NCI-H774 (cell line): ENCODE data around the gene NELFA.

Experiments
- DNase-seq: peaks from one replicate; lab custom pipeline; 2025; lab: John Stamatoyannopoulos, UW

Gene NELFA

DNA sequence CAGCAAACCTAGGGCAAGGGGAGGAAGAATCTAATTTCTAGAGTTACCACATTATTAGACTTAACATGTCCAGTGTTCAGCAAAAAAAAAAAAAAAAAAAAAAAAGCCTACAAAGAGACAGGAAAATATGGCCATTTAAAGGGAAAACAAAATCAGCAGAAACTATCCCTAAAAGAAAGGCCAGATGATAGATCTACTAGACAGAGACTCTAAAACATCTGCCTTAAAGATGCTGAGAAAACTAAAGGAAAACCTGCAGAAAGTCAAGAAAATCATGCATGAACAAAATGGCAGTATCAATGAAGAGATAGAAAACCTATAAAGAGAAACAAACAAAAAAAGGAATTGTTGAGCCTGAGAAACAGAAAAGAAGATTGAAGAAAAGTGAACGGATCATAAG lies 43.8 kb downstream of the NELFA start:
- no peak for DNase-seq

DNA sequence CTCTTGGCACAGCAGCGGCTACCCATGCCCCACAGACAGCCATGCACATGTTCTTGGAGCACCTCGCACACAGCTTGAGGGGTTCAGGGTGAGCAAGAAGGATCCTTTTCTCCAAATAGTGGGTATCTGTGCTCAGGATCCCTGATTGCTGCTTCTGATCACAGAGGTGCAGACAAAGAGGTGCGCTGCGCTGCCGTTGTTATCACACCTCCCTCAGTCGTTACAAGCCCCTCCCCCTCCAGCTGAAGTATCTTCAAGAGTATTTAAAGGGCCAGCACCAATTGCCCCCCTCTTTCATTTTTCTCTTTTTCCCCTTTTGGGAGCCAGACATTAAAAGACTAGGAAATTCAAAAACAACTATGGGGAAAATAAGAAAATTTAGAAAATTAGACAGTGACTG lies 44.3 kb downstream of the NELFA start:
- DNase-seq, result no peak

DNA sequence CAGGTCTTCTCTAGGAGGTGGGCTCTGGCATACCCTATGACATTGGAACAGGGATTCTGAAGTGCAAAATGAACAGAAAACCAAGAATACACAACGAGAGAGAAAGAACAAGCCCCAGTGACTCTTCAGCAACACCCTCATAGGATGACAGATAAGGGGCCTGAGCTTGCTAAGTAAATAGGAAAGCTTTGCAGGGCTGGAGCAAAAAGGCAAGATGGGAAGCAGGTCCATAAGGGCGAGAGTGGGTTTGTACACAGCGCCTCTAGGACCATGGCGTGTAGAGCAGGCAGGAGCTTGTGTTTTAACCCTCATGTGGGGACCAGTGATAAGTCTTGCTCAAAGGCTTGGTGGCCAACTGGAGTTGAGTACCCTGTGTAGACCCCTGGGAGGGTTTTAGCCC lies 45.8 kb downstream of the NELFA start:
- DNase-seq, result no peak

DNA sequence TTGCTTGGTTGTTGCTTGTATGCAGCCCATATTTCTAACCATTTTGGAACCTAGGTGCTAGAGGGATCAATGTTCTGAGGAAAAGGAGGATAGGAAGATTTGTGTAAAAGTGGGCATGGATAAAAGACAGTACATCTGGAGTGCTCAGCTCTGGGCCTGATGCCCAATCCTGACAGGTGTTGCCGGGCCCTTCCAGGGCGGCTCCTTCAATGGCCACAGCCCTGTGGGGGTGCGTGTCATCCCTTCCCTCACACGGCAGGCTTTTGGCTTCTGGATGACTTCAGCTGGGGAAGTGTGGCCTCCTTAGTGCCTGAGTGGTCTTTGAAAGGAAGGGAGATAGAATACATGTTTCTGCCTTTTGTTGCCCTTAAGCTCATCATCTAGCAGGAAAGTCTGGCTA lies 47.2 kb downstream of the NELFA start:
- DNase-seq, result no peak

DNA sequence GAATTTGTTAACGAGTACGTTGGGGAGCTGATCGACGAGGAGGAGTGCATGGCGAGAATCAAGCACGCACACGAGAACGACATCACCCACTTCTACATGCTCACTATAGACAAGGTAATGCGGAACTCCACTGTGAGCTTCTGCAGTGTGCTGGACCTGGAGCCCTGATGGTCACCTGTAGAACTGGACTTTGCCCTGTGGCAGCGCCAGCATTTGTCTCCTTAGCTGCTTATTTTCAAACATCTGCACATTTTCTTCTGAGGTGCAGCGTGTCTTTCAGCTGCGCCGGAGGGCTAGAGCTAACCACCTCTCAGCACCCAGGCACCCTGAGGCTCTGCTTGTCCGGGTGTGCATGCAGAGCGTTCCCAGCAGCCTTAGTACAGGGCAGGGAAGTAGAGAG lies 47.7 kb downstream of the NELFA start:
- DNase-seq, result no peak

DNA sequence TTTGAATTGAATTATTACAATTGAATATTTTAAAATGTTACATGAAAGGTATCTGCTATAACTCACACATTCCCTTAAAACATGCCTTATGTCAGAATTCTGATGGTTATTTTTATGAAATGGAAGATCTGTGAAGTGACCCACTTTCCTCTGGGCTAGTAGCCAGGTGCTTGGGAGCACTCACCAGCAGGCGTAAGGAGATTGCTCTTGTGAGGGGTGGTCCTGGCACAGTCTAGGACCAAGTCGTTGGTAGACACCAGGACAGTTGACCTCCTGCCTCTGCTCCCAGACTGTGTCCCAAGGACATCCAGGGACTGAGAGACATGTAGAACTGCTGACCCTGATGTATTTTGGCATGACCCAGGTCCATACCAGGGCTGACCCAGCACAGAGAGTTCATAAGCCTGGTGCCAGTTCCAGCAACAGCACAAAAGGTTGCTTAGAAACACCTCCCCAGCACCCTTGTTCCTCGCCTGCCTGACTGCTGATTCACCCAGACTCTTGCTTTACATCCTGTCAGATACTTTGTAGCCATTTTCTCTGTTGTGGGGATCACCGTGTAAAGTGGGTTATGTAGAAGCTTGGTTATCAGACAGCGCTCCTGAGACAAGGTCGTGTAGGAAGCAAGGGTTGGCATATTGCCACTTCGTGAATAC lies 48.5 kb downstream of the NELFA start:
- DNase-seq, result no peak

DNA sequence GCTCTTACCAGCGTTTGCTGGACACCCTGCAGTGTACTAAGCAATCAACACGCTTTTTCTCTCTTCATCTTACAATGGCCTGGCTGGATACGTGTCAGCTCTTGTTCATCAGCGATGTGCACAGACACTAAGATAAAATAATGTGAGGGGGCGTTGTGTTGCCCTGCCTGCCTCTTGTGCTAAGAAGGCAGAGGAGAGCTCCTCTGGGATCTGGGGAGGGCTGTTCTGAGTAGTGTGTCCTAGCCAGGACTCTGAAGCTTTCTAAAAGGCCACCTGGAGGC lies 49.7 kb downstream of the NELFA start:
- DNase-seq, result no peak

DNA sequence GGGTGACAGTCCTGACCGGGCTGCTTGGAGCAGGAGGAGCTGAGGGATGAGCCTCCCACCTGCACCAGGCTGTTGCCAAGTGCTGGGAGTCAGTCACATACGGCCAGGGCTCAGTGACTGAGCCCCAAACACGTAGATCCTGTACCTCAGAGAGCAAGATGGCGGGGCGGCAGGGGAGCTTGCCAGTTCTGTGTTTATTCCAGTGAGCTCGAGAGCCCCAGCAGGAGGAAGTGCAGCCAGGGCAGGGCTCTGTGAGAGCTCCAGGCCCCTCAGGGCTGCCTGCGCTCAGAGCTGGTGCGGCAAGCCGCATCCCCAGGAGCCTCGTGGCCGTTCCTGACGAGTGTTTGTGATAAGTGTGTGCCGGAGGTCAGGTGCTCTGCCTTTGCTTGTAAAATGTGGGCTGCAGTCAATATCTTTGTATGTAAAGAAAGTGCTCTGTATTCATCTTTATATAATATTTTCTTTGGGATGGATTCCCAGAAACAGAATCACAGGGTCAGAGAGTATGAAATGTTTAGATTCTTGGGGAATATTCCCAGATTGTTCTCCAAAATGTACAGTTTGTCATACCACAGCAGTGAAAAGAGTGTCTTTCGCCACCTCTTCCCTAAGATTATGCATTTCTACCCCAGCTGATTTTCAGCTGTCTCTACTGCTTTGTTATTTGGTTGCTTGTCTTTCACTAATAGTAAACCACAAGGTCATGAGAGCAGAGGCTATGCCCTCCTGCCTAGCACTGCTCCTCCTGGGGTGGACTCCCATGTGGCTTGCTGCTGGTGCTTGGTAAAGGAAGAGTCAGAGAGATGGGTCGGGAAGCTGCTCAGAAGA lies 50.3 kb downstream of the NELFA start:
- DNase-seq, result no peak

DNA sequence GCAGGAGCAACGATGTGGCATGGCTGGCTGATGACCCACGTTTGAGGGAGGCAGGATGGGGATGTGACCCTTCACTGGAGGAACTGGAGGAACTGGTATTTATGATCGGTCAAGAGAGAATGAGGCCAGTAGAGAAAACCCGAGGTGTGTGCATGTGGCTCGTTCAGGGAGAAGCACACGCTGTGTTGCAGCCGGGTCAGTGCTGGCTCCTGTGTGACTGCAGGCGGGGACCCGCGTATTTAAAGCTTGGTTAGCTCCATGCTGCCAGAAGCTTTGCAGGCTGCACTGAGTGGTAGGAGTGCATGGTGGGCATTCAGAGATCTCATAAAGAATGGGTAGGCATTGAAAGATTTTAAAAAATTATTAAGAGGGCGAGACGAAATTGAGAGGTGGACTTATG lies 52.1 kb downstream of the NELFA start:
- no peak for DNase-seq

DNA sequence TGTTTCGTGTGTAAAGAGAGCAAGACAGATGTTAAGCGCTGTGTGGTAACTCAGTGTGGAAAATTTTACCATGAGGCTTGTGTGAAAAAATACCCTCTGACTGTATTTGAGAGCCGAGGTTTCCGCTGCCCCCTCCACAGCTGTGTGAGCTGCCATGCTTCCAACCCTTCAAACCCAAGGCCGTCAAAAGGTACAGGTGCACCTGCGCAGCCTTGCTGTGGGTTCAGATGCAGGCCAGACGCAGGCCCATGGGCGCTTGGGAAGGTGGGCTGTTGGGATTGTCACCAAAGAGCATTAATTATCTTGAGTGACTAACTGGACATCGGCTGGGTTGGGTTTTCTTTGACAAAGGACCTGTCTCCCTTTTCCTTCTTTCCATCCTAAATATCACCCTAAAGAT lies 55.4 kb downstream of the NELFA start:
- no peak for DNase-seq

DNA sequence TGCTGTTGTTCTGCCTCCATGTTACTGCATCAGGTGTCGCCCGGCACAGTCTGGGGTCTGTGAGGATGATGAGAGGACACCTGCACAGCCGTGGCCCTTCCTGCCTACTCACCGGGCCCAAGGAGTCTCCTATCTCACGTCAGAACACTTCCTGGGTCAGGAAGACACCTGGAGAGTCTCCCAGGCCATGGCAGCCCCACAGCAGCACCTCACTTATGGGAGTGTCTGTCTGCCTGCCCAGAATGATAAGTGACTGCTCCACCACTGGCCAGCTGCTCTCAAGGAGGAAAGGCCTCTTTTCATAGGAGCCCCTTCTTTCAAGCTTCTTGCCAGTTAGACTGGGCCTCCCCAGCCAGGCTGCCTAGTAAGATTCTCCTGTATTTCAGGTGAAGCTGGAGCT lies 56.1 kb downstream of the NELFA start:
- no peak for DNase-seq

DNA sequence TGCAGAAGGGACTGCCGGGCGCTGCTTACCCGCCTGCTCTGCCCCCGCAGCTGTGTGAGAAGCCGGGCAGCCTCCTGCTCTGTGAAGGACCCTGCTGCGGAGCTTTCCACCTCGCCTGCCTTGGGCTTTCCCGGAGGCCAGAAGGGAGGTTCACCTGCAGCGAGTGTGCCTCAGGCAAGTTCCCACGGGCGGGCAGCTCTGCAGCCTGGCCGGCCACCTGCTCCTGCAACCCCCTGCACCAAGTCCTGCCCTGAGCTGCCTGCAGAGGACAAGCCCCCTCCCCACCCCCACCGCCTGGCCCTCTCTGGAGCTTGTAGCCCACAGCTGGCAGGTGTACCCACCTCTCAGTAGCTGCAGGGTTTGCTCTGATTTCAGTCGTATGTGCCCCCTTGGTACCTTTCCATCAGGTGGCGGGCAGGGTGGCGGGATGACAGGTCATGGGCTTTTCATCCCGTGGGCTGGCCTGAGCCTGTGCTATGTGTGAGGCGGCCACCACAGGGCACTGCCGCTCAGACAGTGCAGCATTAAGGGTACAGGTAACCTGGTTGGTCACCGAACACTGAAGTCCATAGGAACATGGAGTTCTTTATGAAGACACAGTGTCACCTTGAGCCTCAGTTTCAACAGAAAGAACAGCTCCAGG lies 56.6 kb downstream of the NELFA start:
- DNase-seq, result no peak

DNA sequence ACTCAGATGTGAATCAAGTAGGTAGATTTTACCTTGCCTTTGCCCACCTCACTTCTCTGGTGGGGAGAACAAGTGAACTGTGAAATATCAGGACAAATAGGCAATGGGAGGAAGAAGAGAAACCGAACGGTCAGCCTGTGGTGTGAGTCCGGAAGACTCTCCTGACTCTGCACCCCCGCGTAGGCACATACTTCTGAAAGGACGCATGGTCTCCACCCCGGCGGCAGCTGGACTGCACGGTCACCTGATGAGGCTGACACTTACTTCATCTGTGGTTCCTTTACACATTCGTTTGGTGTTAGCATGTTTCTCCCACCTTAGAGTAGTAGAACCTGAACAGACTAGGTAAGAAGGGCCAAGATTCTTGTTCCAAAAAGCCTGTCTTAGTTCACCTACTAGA lies 58.4 kb downstream of the NELFA start:
- DNase-seq, result no peak

DNA sequence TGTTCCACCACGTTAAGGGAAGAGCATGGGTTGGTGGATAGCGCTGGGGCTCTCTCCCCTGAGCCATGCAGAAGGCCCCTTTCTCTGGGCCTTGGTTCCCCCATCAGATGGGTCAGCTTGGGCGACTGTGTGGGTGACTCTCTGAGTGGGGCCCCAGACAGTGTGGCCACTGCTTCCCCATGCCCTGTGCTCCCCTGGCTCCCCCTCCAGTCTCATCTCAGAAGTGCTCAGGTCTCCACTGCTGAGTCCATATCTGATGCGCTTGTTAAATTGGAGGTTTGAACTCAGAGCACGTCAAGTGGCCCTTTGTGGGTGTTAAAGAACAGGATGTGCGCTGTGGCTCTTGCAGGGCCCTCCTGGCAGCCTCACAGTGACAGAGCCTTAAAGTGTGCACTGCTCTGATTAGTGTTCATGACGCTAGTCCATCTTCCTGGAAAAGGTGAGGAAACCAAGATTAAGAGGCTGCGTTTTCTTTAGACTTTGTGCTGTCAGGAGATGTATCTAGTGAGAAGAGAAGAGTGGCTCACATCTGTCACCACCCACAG lies 59.8 kb downstream of the NELFA start:
- DNase-seq, result no peak

DNA sequence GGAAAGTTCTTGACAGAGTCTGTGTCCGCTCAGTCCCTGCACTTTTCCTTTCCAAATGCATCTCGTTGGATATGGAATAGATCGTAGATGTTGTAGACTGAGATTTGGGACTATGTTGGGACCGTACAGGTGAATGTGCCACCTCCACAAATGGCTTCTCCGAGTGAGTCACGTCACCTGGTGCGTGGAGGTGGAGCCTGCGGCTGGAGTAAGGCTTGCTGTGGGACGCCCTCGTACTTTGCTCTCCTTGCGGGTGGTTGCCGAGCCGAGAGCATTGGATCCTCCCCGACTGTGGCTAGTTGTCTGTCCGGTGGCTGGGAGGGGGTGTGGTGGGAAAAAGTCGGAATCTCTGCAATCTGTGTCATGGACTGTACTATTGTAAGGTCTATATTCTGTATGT lies 60.5 kb downstream of the NELFA start:
- no peak for DNase-seq

DNA sequence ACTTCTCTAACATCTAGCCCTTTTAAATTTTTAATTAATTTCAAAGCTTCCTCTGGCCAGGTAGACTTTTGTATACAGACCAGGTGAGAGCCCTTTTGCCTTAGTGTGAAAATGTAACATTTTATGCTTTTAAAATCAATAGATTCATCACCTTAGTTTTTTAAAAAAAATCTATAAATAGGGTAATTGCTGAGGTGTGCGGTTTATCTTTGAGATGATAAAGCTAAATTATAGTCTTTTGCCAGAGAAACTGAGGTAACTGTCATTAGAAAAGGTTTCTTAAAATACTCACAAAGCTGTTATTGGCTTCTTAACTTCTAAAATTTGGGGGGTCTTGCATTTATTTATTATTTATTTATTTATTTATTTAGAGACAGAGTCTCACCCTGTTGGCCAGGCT lies 62.9 kb downstream of the NELFA start:
- DNase-seq, result no peak

DNA sequence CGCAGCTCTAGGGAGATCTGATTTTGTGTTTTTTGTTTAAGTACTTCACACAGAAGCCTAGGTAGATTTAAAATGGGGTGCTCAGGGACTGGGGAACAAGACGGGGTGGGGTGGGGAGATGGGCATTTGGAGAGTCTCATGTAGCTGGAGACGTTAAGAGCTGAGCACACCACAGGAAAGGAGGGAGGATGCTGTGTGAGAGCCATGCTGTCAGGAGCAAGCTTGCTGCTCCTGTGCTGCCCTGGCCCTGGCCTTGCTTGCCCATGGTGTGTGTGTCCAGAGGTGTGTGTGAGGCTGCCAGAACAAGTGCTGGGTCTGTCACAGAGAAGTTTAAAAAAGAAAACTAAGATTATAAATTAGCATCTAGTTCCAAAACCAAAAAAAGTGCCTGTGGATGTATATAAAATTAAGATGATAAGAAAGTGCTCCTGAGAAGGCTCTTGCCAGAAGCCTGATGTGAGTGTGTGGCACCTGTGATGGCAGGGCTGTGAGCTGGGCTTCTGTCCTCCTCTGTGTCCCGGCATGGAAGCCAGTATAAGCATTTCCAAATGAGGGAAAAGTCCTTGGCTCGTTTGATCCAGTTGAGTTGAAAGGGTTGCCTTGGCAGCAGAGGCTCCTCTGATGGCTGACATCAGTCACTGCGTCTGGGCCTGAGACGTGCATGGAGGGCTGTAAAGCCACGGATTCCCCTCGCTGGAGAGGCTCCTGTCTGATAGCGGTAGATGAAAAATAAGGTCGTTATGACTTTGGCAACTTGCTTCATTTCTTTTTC lies 63.5 kb downstream of the NELFA start:
- DNase-seq, result no peak

DNA sequence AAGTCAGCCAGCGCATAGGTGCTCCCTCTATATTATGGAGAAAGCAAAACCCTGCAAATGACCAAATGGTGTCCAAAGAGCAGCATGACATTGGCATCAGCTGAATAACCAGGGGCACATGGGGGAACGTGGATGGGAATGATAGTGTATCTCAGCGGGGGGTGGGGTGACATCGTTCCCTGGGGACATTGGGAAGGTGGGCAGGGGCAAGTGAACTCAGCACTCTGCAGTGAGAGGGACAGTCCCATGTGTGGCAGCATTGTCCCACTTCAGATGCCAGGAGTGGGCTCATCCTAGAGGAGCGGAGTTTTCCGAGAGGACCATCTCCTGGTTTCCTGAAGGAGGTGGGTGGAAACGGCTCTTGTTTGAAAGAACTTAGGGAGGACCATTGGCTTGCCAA lies 64.8 kb downstream of the NELFA start:
- no peak for DNase-seq

DNA sequence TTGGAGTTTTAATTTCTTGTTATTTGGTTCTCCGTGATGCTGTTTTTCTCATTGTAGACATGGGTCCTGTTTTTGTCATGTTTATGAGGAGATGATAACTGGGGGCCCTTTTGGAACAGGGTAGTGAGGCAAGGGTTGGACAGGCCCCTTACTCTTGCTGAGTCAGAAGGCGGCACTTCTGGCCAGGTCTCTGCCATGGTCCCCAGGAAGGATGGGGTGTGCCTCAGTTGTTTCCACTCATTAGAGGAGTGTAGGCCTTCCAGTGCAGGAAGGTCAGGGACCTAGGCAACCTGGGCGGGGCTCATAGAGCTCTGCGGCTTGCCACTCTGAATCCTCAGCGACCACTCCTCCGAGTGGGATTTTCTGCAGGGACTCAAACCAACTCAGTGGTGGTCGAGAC lies 68.2 kb downstream of the NELFA start:
- DNase-seq, result no peak

DNA sequence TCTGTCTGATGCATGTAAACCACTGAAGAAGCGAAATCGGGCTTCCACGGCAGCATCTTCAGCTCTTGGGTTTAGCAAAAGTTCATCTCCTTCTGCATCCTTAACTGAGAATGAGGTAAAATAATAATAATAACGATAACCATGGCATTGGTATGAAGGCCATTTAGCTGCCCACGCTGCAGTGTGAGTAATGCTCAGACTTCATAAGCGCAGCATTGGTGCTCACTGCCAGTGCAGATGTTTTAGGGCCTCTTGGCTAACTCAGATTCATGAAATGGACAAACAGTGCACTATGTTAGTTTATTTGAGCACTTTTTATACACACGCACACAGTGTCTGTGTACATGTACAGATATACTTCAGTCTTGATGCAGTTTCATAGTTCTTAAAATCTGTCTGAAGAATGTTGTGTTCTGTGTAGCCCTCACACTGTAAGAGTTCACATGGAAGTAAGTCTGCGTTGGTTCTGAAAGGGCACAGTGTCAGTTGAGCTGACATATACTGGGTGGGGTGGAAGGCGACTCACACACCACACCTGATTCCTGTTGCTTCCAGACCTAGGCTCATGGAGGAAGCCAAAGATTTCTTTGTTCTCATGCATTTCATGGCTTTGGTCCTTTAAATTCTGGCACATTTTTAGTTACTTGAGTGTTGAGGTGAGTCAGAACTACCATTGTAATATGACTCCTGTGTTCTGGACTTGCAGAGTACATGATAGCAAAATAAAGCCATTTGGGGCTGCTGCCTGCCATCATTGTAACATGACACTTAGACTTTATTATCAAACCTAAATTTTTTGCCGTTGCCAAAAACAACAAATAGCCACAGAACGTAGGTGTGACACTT lies 68.9 kb downstream of the NELFA start:
- DNase-seq, result no peak

DNA sequence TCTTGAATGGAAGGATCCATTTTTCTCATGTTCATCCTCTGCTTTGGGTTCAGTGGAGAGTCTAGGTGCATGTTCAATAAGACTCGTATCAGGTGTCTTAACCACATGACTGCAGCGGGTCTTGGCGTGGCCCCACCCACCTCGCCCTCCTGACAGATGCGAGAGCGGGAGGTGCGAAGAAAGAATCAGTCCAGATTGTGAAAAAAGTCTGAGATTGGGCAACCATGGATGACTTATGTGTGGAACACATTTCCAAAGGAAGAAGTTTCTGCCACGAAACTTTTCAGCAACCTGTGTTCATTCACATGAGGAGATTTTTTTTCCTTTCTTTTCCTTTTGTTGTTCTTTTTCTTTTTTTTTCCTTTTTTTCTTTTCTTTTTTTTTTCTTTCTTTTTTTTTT lies 70.7 kb downstream of the NELFA start:
- no peak for DNase-seq

DNA sequence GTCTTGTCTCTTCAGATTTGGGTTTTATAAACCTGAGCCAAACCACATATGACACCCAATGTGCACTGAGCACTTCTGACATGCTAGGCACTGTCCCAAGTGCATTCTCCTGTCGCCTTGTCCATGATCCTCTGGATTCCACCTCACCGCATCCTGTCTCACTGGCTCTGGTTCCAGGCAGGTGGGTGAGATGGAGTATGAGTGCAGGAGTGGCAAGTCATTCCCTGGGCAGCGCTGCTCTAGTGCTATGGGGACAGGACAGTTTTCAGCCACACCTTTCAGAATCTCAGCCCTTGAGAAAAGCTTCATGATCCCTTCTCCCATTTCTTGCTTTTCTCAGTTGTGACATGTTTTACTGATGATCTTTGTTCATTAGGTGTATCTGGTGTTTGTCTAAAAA lies 71.2 kb downstream of the NELFA start:
- DNase-seq, result no peak
